ENCODE measurements around the gene PNKP. TPM values are rescaled to one million over a fixed set of nuclear protein-coding genes. Genes with fewer than 3 reads are reported as not detected.
A peak's percentile ranks its signal among the peaks of the same experiment; 100 is the strongest.

PNKP gene
- 7.7 and 19.2 TPM in 2 replicates for polyA plus RNA-seq (2014; cell fraction: cytosol; rRNA removed)
- polyA plus RNA-seq (2014; cell fraction: nucleus; rRNA removed): 75.5 and 87.4 TPM in 2 replicates

DNA sequence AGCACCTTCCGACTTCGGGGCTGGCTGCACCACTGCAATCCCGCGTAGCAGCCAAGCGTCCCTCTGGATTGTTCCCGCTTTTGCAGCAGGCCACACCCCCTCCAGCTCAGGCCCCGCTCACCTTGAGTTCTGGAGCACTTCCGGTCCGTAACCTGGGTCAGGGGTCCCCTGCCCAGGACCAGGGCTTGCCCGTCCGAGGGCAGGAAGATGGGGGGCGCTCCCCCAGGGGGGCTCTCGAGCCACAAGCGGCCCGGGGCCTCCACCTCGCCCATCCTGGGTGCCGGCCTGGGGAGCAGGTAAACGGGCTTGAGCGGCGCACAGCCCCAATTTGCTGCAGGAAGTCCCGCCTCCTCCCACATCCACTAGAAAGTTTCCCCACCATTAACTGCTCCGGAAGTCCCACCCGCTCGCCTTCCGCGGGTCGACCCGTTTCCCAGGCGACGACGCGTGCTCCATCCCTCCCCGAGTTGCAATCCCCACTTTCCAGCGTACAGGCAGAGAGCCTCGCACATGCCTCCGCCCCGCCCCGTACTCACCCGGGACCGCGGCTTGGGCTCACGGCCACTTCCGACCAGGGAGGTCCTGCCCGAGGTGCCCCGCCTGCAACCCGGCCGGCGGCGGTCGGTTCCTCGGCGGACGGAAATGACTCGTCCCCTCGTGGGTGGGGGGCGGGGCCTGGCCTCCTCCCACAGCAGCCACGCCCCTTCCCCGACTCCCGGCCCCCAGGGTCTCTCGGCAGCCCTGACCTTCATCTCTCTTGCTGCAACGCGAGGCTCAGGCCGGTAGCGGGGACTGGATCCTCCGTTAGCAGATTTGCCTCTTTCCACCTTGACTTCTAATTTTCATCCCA is at the start of gene PNKP:
PNKP (minus strand) TSS at position 644 of the 850 bp plus-strand sequence; CDS start at position 272, 372 bp downstream.
- DNase-seq (ENCODE audit: low spot score): peak; percentile 90

- no peak for DNase-seq (ENCODE audit: low spot score)
Measured at GRCh38 chr19:49915271-49915670, 47.9 kb upstream of the PNKP start.

GRCh38 chr19:49913720-49914119 is 46.3 kb upstream of the PNKP start:
- no peak for DNase-seq (ENCODE audit: low spot score)

DNA sequence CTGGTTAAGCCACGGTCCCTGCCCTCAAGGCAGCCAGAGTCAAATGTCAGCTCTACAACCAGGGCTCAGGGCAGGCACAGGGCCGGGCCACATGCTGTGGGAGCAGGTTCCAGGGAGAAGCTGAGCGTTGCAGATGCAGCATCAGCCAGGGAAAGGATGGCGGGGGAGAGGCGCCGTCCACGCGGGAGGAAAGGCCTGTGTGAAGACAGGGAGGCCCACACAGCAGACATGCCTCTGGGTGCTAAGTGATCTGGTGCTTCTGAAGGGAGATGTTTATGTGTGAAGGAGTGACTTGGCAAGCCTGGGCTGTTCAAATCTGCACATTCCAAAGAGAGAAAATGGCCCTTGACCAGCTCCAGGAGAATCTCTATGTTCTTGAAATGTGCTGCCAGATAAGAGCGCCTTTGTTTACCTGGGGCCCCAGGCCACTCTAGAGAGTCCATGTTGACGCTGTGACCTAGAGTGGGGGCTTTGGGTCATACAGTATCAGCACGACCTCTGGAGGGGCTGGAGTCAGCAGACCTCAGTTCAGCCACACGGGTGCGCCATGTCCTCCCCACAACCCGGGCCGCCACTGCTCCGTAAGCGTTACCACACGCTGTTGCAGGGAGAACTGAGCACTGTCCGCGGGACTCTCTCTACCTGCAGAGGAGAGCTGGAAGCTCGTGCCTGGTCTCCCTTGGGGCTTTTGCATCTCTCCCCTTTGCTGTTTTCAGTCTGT is 45.7 kb upstream of the PNKP start:
- DNase-seq (ENCODE audit: low spot score): no peak

- no peak for DNase-seq (ENCODE audit: low spot score)
Measured at GRCh38 chr19:49911381-49912145, 44.2 kb upstream of the PNKP start.

GRCh38 chr19:49910179-49910578 is 42.8 kb upstream of the PNKP start:
- DNase-seq (ENCODE audit: low spot score): no peak

GRCh38 chr19:49908480-49909420 is 41.4 kb upstream of the PNKP start:
- no peak for DNase-seq (ENCODE audit: low spot score)

- DNase-seq (ENCODE audit: low spot score): no peak
Measured at GRCh38 chr19:49907745-49908446, 40.5 kb upstream of the PNKP start.

DNA sequence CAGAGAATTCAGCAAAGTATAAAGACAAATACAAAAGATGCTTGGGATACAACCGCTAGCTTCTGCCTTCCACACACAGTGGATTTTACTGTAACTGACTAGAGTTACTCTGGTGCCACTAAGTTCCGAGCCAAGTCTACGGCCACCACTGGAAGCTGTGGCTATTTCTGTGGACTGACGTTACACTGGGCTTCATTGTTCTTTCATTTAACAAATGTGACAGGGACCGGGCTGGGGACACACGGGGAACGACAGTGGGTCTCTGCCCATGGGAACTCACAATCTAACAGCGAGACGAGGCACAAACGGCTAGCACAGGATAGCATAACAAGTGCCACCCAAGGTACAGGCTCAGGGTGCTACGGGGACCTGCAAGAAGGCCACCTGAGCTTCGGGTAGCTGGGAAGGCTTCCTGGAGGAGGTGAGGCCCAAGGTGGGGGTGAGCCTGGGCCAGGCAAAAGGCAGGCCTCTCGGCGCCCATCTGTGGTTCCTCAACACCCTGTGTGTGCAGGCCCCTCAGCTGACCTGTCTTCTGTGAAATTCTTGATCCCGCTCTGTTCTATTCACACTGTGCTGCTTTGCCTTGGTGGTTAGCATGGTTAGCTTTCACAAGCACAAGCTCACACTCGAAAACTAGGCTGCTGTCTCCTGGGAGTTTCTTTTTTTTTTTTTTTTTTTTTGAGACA is 39.6 kb upstream of the PNKP start:
- DNase-seq (ENCODE audit: low spot score): no peak

DNA sequence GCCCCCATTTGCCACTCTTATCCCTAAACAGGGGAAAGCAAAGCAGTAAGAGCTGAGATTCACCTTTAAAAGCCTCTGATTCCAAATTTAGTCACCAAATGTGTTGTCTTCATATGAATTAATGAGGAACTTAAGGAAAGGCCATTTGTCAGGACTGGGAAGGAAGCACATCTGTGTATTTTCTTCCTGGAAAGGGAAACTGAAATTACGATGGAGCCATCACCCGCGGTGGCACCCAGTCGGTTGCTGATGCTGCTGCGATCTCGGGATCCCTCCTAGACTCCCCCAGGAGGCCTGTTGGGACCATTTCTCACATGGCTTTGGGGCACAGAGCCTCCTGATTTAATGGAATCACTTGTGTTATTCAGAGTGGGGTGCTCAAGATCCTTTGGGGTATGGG is 36.8 kb upstream of the PNKP start:
- no peak for DNase-seq (ENCODE audit: low spot score)

- DNase-seq (ENCODE audit: low spot score): no peak
Measured at GRCh38 chr19:49896863-49897621, 29.7 kb upstream of the PNKP start, which contains the start of gene IL4I1. IL4I1 (minus strand) TSS chr19:49896887; CDS start chr19:49896160, 727 bp downstream.

GRCh38 chr19:49895566-49896297 is 28.4 kb upstream of the PNKP start:
- no peak for DNase-seq (ENCODE audit: low spot score)

GRCh38 chr19:49894879-49895565 is 27.6 kb upstream of the PNKP start:
- no peak for DNase-seq (ENCODE audit: low spot score)

DNA sequence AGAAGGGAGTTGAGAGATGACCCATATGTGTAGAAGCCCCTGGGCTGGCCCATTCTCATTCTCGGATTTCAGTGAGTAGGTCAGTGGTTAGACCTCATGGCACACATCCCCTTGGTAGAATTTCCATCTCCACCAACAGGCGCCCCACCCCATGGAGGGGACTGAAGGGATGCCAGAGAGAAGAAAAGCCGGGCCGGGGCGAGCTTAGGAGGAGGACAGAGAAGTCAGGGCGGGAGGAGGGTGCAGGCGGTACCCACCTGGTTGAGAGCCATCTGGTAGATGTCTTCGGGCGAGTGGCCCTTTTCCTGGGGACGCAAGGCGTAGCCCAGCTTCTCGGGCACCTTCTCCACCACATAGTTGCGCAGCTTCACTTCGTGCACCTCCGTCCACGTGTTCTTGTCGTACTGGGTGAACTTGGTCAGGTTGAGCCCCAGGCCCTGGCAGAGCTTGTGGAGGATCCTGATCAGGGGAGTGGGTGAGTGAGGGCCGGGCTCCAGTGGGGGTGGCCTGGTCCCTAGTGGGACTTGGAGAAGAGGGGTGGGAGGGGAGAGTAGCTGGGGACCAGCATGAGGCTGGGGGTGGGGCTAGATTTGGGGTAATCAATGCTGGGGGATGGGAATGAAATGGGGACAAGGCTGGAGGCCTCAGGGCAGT is 26.8 kb upstream of the PNKP start:
- no peak for DNase-seq (ENCODE audit: low spot score)

- no peak for DNase-seq (ENCODE audit: low spot score)
Measured at GRCh38 chr19:49892716-49893115, 25.3 kb upstream of the PNKP start.

- DNase-seq (ENCODE audit: low spot score): no peak
Measured at GRCh38 chr19:49891393-49891792, 24.0 kb upstream of the PNKP start.

Data from SK-N-DZ (cell line).